Hair follicular keratinocyte (primary cell): ENCODE results near the gene SKOR2. TPM values are rescaled to one million over a fixed set of nuclear protein-coding genes. Genes with fewer than 3 reads are reported as not detected.

ENCODE experiments used
- total RNA-seq: library from RNA; depleted of rRNA; stranded (reverse); fragments of >200 nt; gene quantifications from 2 replicates; pipeline ENCODE4 v1.2.3, GENCODE V29; 2015

Gene SKOR2, protein sequence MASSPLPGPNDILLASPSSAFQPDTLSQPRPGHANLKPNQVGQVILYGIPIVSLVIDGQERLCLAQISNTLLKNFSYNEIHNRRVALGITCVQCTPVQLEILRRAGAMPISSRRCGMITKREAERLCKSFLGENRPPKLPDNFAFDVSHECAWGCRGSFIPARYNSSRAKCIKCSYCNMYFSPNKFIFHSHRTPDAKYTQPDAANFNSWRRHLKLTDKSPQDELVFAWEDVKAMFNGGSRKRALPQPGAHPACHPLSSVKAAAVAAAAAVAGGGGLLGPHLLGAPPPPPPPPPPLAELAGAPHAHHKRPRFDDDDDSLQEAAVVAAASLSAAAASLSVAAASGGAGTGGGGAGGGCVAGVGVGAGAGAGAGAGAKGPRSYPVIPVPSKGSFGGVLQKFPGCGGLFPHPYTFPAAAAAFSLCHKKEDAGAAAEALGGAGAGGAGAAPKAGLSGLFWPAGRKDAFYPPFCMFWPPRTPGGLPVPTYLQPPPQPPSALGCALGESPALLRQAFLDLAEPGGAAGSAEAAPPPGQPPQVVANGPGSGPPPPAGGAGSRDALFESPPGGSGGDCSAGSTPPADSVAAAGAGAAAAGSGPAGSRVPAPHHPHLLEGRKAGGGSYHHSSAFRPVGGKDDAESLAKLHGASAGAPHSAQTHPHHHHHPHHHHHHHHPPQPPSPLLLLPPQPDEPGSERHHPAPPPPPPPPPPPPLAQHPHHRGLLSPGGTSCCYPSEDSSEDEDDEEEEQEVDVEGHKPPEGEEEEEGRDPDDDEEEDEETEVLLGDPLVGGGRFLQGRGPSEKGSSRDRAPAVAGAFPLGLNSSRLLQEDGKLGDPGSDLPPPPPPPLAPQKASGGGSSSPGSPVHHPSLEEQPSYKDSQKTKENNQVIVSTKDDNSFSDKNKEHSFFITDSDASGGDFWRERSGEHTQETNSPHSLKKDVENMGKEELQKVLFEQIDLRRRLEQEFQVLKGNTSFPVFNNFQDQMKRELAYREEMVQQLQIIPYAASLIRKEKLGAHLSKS
- total RNA-seq = not detected in 2 replicates

DNA sequence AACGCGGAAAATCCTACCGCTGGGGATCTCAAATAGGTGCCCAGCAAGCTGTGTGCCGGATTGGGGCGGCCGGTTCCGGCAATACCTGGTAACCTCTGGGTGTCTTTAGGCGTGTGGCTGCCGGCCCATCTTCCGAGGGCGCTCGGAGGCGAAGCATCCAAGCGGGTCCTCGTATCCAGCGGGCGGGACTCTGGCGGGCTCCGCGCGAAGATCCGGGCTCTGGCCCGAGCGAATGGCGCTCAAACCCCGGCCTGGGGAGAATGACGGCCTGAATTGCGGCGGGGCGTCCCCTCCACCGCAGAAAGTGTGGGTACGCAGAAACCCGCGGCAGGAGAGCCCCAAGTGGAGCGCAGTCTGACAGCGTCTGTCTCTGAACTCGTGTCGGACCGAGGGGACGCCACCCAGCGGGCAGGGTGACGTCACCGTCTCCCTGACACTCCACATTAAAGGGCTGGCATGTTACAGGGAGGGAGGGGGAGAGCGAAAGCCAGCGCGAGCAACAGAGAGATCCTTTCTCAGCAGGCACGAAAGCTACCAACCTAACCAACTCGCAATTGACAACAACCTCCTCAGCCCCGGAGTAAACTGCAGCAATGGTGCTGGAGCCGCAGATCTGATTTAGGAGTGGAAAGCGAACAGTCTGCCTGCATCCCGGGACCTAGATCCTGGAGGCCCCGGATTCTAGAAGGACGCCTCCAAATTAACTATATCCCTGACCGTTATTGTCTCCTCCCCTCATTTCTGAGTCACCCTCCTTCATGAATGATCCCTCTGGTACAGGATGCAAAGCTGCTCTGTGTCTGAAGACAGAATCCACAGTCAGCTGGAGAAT, at the start of gene SKOR2:
SKOR2 (minus strand) TSS at position 372 of the 832 bp plus-strand sequence. CDS start 2,477 bp downstream, outside the sequence.

DNA sequence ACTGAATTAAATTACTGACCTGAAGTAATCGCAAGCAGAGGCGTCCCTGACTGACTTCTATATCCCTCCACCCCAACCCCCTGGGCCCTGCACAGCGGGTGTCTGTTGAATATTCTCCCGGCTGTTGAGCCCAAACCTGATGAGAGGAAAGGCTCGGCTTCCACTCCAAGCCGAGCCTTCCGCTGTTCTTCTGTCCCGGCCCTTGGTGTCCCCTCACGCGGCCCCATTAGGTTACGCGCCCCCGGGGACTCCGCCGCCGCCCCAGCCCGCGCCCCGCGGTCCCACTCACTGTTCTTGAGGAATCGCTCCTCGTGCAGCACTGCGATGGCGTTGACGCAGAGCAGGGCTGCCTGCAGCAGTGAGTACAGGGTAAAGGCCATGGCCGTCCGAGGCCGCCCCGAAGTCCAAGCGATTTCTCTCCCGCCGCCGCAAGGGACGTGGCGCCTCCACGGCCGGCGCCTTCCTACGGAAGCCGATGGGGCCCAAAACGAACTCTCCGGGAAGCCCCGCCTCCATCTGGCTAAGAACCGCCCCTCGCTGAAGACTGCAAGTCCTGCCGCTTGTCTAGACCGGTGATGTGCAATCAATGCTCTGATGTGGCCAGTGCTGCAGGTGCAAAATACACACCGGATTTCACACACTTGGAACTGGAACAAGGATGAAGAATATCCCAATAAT, 75.4 kb downstream of the SKOR2 start, which contains the start of gene IER3IP1:
IER3IP1 (minus strand) TSS at position 467 of the 678 bp plus-strand sequence; CDS start at position 380, 87 bp downstream.

Other genes starting within 250 kb of the SKOR2 start
- gene ELOA2, start 216.0 kb downstream of the SKOR2 start, total RNA-seq = not detected in 2 replicates
- 13.0 and 23.0 TPM in 2 replicates for gene HDHD2, start 101.2 kb downstream of the SKOR2 start, total RNA-seq
- gene IER3IP1, start 75.3 kb downstream of the SKOR2 start, total RNA-seq = 15.9 and 19.3 TPM in 2 replicates